ENCODE results near the gene BLVRB.

Gene BLVRB

GRCh38 chr19:40450664-40451063 lies 14.9 kb downstream of the BLVRB start:
- Histone ChIP-seq H3K4me3 (ENCODE audit: low read length) (no peak overlapping the region), H3K27me3 (ENCODE audit: control insufficient read depth, insufficient read depth, low read length) (no peaks in the 10 kb centered on the region), H3K4me1 (ENCODE audit: control insufficient read depth, insufficient read depth, low read length) (peaks cover 1% of the 10 kb centered on the region; the same call in 1 of the 2 replicates), H3K9me3 (ENCODE audit: control insufficient read depth, insufficient read depth, low read length) (no peaks in the 10 kb centered on the region), H3K36me3 (ENCODE audit: control insufficient read depth, insufficient read depth, low read length) (no peaks in the 10 kb centered on the region), H3K27ac (ENCODE audit: low read length) (no peak overlapping the region)
- no peak for DNase-seq (ENCODE audit: low read depth, low spot score)
- WGBS (ENCODE audit: insufficient coverage, insufficient read length) = no CpG with 5 or more reads among the region's 4 CpGs

DNA sequence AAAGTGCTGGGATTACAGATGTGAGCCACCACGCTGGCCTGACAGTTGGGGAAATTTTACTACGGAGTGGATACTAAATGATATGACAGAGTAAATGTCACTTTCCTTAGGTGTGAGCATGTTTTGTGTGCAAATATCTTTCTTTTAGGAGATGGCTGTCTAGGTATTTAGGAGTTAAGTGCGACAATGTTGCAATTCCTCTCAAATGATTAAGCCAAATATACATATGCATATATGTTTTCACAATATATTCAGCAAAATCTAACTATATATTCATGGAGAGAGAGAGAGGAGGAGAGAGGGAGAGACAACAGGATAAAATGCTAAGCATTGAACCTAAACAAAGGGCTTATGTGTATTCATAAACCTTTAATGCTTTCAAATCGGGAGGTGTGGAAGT lies 16.0 kb downstream of the BLVRB start:
- H3K4me1 ChIP-seq (ENCODE audit: control insufficient read depth, insufficient read depth, low read length) = peaks cover 2% of the 10 kb centered on the region; the same call in 1 of the 2 replicates
- H3K27ac ChIP-seq (ENCODE audit: low read length) = no peak overlapping the region
- no peaks in the 10 kb centered on the region for H3K27me3 ChIP-seq (ENCODE audit: control insufficient read depth, insufficient read depth, low read length)
- WGBS (ENCODE audit: insufficient coverage, insufficient read length) = no CpG with 5 or more reads among the region's 4 CpGs
- H3K4me3 ChIP-seq (ENCODE audit: low read length) = no peak overlapping the region
- DNase-seq (ENCODE audit: low read depth, low spot score) = no peak
- no peaks in the 10 kb centered on the region for H3K9me3 ChIP-seq (ENCODE audit: control insufficient read depth, insufficient read depth, low read length)
- no peaks in the 10 kb centered on the region for H3K36me3 ChIP-seq (ENCODE audit: control insufficient read depth, insufficient read depth, low read length)

- H3K27ac ChIP-seq (ENCODE audit: low read length) = no peak overlapping the region
- no CpG with 5 or more reads among the region's 8 CpGs for WGBS (ENCODE audit: insufficient coverage, insufficient read length)
- peaks cover 2% of the 10 kb centered on the region; the same call in 1 of the 2 replicates for H3K4me1 ChIP-seq (ENCODE audit: control insufficient read depth, insufficient read depth, low read length)
- no peak overlapping the region for H3K4me3 ChIP-seq (ENCODE audit: low read length)
- H3K36me3 ChIP-seq (ENCODE audit: control insufficient read depth, insufficient read depth, low read length) = peaks cover 6% of the 10 kb centered on the region
- no peaks in the 10 kb centered on the region for H3K27me3 ChIP-seq (ENCODE audit: control insufficient read depth, insufficient read depth, low read length)
- DNase-seq (ENCODE audit: low read depth, low spot score) = no peak
- H3K9me3 ChIP-seq (ENCODE audit: control insufficient read depth, insufficient read depth, low read length) = no peaks in the 10 kb centered on the region
Observed at GRCh38 chr19:40446263-40446784, 19.2 kb downstream of the BLVRB start.

DNA sequence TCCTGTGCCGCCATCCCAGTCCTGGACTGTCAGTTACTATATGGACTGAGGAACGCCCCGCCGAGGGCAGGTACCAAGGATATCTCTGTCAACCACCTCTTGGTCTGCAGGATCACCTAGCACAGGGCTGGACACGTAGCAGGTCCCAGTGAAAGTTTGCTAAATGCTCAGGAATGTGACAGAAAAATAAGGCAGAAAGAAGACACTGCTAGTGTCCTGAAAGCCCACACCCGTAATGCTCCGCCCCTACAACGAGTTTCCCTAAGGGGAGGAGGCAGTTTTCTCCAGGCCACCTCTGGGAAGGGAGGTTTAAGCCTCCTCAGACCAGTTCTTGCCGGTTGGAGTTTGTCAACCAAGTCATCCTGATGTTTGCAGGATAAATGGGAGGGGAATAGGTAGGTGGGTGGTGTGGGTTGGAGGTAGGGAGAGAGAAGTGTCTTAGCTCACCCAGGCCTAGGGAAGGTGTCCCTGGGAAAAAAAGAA lies 19.7 kb downstream of the BLVRB start:
- Histone ChIP-seq H3K36me3 (ENCODE audit: control insufficient read depth, insufficient read depth, low read length) (peaks cover 9% of the 10 kb centered on the region), H3K9me3 (ENCODE audit: control insufficient read depth, insufficient read depth, low read length) (no peaks in the 10 kb centered on the region), H3K27ac (ENCODE audit: low read length) (no peak overlapping the region), H3K4me1 (ENCODE audit: control insufficient read depth, insufficient read depth, low read length) (peaks cover 2% of the 10 kb centered on the region; the same call in 1 of the 2 replicates), H3K27me3 (ENCODE audit: control insufficient read depth, insufficient read depth, low read length) (no peaks in the 10 kb centered on the region), H3K4me3 (ENCODE audit: low read length) (no peak overlapping the region)
- no peak for DNase-seq (ENCODE audit: low read depth, low spot score)
- no CpG with 5 or more reads among the region's 9 CpGs for WGBS (ENCODE audit: insufficient coverage, insufficient read length)

DNA sequence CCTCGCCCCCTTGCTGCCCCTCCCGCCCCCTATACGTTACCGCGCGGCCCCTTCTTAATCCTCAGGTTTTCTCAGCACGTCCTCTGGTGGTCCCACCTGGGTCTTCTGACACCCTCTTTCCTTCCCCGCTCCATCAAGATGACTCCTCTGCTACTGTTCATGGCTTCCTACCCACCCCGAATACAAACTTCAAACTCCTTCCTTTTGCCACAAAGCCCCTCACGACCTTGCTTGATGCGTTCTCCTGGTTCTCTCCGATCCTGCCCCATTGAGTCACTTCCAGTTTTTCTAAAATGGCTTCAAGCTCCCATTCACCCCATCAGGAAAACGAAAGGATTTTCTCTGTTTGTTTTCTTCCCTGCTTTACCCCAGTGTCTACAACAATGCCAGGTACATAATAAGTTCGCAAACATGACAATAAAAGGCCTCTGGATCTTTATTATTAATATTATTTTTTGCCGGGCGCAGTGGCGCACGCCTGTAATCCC lies 20.7 kb downstream of the BLVRB start:
- Histone ChIP-seq H3K36me3 (ENCODE audit: control insufficient read depth, insufficient read depth, low read length) (peaks cover 9% of the 10 kb centered on the region), H3K9me3 (ENCODE audit: control insufficient read depth, insufficient read depth, low read length) (no peaks in the 10 kb centered on the region), H3K27me3 (ENCODE audit: control insufficient read depth, insufficient read depth, low read length) (no peaks in the 10 kb centered on the region), H3K27ac (ENCODE audit: low read length) (no peak overlapping the region), H3K4me3 (ENCODE audit: low read length) (peak overlapping the region; percentile 32; the same call in 1 of the 2 replicates), H3K4me1 (ENCODE audit: control insufficient read depth, insufficient read depth, low read length) (peaks cover 2% of the 10 kb centered on the region; the same call in 1 of the 2 replicates)
- DNase-seq (ENCODE audit: low read depth, low spot score) = no peak
- WGBS (ENCODE audit: insufficient coverage, insufficient read length) = no CpG with 5 or more reads among the region's 18 CpGs

- no peak for DNase-seq (ENCODE audit: low read depth, low spot score)
- peaks cover 9% of the 10 kb centered on the region for H3K36me3 ChIP-seq (ENCODE audit: control insufficient read depth, insufficient read depth, low read length)
- H3K9me3 ChIP-seq (ENCODE audit: control insufficient read depth, insufficient read depth, low read length) = no peaks in the 10 kb centered on the region
- H3K4me3 ChIP-seq (ENCODE audit: low read length) = peak within 1 kb of the TSS; percentile 92
- H3K4me1 ChIP-seq (ENCODE audit: control insufficient read depth, insufficient read depth, low read length) = peaks cover 2% of the 10 kb centered on the region; the same call in 1 of the 2 replicates
- H3K27me3 ChIP-seq (ENCODE audit: control insufficient read depth, insufficient read depth, low read length) = no peaks in the 10 kb centered on the region
- WGBS (ENCODE audit: insufficient coverage, insufficient read length) = no CpG with 5 or more reads among the region's 72 CpGs
- H3K27ac ChIP-seq (ENCODE audit: low read length) = no peak within 1 kb of the TSS
Observed at GRCh38 chr19:40444000-40444824, 21.3 kb downstream of the BLVRB start, which contains the start of gene SERTAD3. Gene SERTAD3, minus strand, starts transcription at chr19:40444335. Its CDS starts 2,255 bp downstream, at chr19:40442080.

DNA sequence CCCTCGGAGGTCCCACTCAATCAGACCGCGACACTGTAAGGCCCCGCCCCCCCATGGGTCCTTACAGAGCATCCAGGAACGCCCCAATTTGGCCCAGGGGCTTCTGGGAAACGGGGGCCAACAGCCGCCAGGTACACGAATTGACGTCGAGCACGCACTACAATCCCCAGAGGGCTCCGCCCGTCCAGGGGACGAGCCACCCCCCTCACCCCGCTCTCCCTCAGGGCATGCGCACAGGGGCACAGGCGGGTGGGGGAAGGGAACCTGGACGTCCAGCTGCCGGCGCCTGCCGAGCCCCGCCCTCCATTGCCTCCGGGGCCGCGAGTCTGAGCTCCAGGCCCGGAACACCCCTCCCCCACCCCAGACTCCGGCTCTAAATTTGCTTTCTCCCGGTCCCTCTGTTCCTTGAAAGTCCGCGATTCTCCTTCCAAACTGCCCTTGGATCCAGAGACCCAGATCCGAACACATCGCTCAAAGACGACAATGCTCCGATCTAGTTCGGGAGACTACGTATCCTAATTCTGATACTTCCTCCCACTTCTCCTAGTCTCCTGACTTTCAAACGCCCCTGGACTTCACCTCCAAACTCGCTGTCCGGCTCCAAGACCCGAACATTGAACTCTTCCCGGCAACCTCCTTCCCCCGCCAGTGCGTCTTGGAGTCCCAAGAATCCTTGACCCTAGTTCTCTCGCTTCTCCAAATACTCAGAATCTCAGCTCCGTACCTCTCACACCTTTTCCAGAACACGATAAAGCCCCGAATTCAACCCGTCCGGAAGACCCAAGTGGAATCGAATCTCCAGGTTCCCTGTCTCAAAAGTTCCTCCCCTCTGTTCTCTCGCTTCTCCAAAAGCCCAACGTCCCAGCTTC lies 22.2 kb downstream of the BLVRB start:
- WGBS (ENCODE audit: insufficient coverage, insufficient read length) = no CpG with 5 or more reads among the region's 52 CpGs
- no peaks in the 10 kb centered on the region for H3K27me3 ChIP-seq (ENCODE audit: control insufficient read depth, insufficient read depth, low read length)
- H3K36me3 ChIP-seq (ENCODE audit: control insufficient read depth, insufficient read depth, low read length) = peaks cover 9% of the 10 kb centered on the region
- peaks cover 2% of the 10 kb centered on the region; the same call in 1 of the 2 replicates for H3K4me1 ChIP-seq (ENCODE audit: control insufficient read depth, insufficient read depth, low read length)
- DNase-seq (ENCODE audit: low read depth, low spot score) = no peak
- peak overlapping the region; percentile 92 for H3K4me3 ChIP-seq (ENCODE audit: low read length)
- no peaks in the 10 kb centered on the region for H3K9me3 ChIP-seq (ENCODE audit: control insufficient read depth, insufficient read depth, low read length)
- H3K27ac ChIP-seq (ENCODE audit: low read length) = no peak overlapping the region

DNA sequence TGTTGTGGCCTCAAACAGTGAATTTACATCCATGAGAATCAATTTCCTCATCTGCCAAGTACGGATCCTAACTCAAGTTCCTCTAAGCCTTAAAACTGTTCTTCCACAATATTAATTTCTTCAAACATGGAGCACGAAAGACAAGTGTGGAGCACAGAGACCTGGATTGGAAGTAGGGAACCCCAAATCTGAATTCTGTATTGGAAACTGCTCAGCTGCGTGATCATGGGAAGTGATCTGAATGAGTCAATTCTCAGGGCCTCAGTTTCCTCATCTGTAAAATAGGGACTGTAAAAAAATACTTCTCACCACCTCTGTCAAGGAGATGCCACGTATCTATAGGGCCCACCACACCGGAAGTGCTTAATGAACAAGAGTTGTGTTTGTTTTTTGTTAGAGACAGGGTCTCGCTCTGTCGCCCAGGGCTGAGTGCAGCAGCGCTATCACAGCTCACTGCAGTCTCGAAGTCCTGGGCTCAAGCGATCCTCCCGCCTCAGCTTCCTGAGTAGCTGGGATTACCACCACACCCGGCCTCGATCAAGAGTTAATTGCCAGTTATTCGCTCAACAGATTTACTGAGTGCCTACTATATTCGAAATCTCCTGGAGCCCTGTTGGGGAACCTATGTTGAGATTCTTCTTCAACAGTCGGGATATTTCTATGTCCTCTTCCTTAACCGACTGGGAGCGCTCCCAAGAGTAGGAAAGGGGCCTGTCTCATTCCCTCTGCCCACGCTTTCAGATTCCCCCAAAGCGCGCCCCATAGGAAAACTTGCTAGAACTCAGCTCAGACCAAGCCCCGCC lies 23.0 kb downstream of the BLVRB start:
- H3K36me3 ChIP-seq (ENCODE audit: control insufficient read depth, insufficient read depth, low read length) = peaks cover 9% of the 10 kb centered on the region
- H3K9me3 ChIP-seq (ENCODE audit: control insufficient read depth, insufficient read depth, low read length) = no peaks in the 10 kb centered on the region
- no CpG with 5 or more reads among the region's 22 CpGs for WGBS (ENCODE audit: insufficient coverage, insufficient read length)
- H3K27ac ChIP-seq (ENCODE audit: low read length) = no peak overlapping the region
- H3K4me1 ChIP-seq (ENCODE audit: control insufficient read depth, insufficient read depth, low read length) = peaks cover 2% of the 10 kb centered on the region; the same call in 1 of the 2 replicates
- H3K27me3 ChIP-seq (ENCODE audit: control insufficient read depth, insufficient read depth, low read length) = no peaks in the 10 kb centered on the region
- H3K4me3 ChIP-seq (ENCODE audit: low read length) = peak overlapping the region; percentile 33; the same call in 1 of the 2 replicates
- no peak for DNase-seq (ENCODE audit: low read depth, low spot score)

DNA sequence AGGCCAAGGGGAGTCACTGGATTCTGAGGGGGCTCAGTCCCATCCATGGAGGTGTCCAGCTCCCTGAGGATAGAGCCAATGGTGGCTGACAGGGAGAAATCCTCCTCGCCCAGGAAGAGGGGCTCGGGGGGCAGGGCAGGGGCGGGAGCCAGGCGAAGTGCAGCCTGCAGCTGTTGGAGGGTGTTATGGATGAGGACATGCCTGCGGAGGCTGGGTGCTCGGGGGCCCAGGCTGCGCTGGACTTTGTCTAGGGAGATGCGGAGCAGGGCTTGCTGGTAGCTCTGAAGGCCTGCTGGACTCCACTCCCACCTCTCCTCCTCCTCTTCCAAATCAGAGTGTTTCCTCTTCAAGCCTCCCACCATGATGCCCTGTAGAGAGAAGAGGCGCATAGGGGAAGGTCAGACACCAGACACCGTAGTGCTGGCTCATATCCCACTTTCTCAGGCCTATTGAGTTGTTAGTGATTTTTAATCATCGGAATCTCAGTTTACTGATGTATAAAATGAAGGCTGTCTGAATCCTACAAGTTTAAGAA lies 23.8 kb downstream of the BLVRB start:
- Histone ChIP-seq H3K36me3 (ENCODE audit: control insufficient read depth, insufficient read depth, low read length) (peaks cover 9% of the 10 kb centered on the region), H3K4me1 (ENCODE audit: control insufficient read depth, insufficient read depth, low read length) (peaks cover 2% of the 10 kb centered on the region; the same call in 1 of the 2 replicates), H3K27ac (ENCODE audit: low read length) (no peak overlapping the region), H3K27me3 (ENCODE audit: control insufficient read depth, insufficient read depth, low read length) (no peaks in the 10 kb centered on the region), H3K4me3 (ENCODE audit: low read length) (no peak overlapping the region), H3K9me3 (ENCODE audit: control insufficient read depth, insufficient read depth, low read length) (no peaks in the 10 kb centered on the region)
- DNase-seq (ENCODE audit: low read depth, low spot score) = no peak
- no CpG with 5 or more reads among the region's 11 CpGs for WGBS (ENCODE audit: insufficient coverage, insufficient read length)

Data from iPS DF 6.9 (cell line).